PC-9 (cell line): Measurements from ENCODE around the gene PI4K2B. TPM values are rescaled to one million over a fixed set of nuclear protein-coding genes. Genes with fewer than 3 reads are reported as not detected.

ENCODE experiments used
- BruUV-seq: library from RNA; stranded (reverse); fragments of 400-500 nt; replicated peaks from 2 replicates; lab custom pipeline; 2021; lab: Mats Ljungman, UMichigan
- CTCF ChIA-PET: fragments of 300-600 bp; sonication (Branson Sonifier 250); formaldehyde crosslinking; loops from one replicate; lab custom pipeline; 2022; ENCODE audit warnings: antibody characterized with exemption; lab: Charles Lee
- POLR2A ChIA-PET: fragments of 300-600 bp; sonication (Branson Sonifier 250); formaldehyde crosslinking; loops from one replicate; lab custom pipeline; 2022; ENCODE audit warnings: antibody characterized with exemption; ENCODE audit not compliant: unreplicated experiment; lab: Charles Lee
- DNase-seq, 2 experiments: peaks; one replicate each; pipeline versions ENCODE4 v3.0.0 to v3.0.0-alpha.2; 2015 to 2022; ENCODE audit warnings: mixed read lengths in 1 of 2
- H2AFZ ChIP-seq: fragments of 200-600 bp; sonication (generic); 2 replicates; pipeline ENCODE4 v1.8.1; 2017; ENCODE audit warnings: antibody characterized with exemption
- H3F3A ChIP-seq: fragments of 200-600 bp; sonication (generic); 2 replicates; pipeline ENCODE4 v1.8.1; 2017; ENCODE audit warnings: antibody characterized with exemption, mild to moderate bottlenecking, low read depth; ENCODE audit not compliant: insufficient read depth
- H3K27ac ChIP-seq: fragments of 200-600 bp; sonication (generic); 2 replicates; pipeline ENCODE4 v1.6.1; 2016; ENCODE audit warnings: mixed run types
- H3K27me3 ChIP-seq: fragments of 200-600 bp; sonication (generic); 2 replicates; pipeline ENCODE4 v1.6.1; 2016; ENCODE audit warnings: low read depth, mixed run types; ENCODE audit not compliant: insufficient read depth
- H3K36me3 ChIP-seq: fragments of 200-600 bp; sonication (generic); 2 replicates; pipeline ENCODE4 v1.6.1; 2016; ENCODE audit warnings: low read depth, mixed run types
- H3K4me1 ChIP-seq: fragments of 200-600 bp; sonication (generic); replicated peaks from 2 replicates; pipeline ENCODE4 v1.6.1; 2016; ENCODE audit warnings: mixed run types; ENCODE audit not compliant: insufficient read depth
- H3K4me2 ChIP-seq: fragments of 200-600 bp; sonication (generic); 2 replicates; pipeline ENCODE4 v1.6.1; 2017; ENCODE audit warnings: mixed run types
- H3K4me3 ChIP-seq: fragments of 200-600 bp; sonication (generic); 2 replicates; pipeline ENCODE4 v1.6.1; 2016; ENCODE audit warnings: mixed run types
- H3K79me2 ChIP-seq: fragments of 200-600 bp; sonication (generic); 2 replicates; pipeline ENCODE4 v1.6.1; 2017; ENCODE audit warnings: low read depth, mixed run types
- H3K9me2 ChIP-seq: fragments of 200-600 bp; sonication (generic); 2 replicates; pipeline ENCODE4 v1.8.1; 2017; ENCODE audit warnings: mild to moderate bottlenecking; ENCODE audit not compliant: insufficient read depth
- H3K9me3 ChIP-seq: fragments of 200-600 bp; sonication (generic); 2 replicates; pipeline ENCODE4 v1.8.1; 2016; ENCODE audit warnings: low read depth; ENCODE audit not compliant: insufficient read depth
- H4K20me1 ChIP-seq: fragments of 200-600 bp; sonication (generic); 2 replicates; pipeline ENCODE4 v1.8.1; 2017; ENCODE audit not compliant: insufficient read depth
- CTCF ChIP-seq: fragments of 200-600 bp; sonication (generic); conservative IDR thresholded peaks from 2 replicates; pipeline ENCODE4 v1.6.1; 2017; ENCODE audit warnings: mixed run types, antibody characterized with exemption, mild to moderate bottlenecking, moderate library complexity
- EZH2 ChIP-seq: fragments of 200-600 bp; sonication (generic); IDR thresholded peaks from 2 replicates; pipeline ENCODE4 v1.8.0; 2017; ENCODE audit warnings: antibody characterized with exemption, low read depth
- intact Hi-C: fragments of 100-400 bp; cut with micrococcal nuclease; formaldehyde crosslinking; loops from one replicate; pipeline ENCODE4 v1.10.0; 2022; ENCODE audit not compliant: unreplicated experiment
- total RNA-seq: library from RNA; stranded (reverse); gene quantifications from 2 replicates; pipeline ENCODE4 v1.2.3, GENCODE V29; 2021

The PI4K2B gene
- total RNA-seq, 1 experiment from 2014 or later, result 19.3 TPM

GRCh38 chr4:25229804-25230203 lies 4.0 kb upstream of the PI4K2B start:
- H3K4me2 ChIP-seq, result no peak overlapping the region
- no peaks in the 10 kb centered on the region for H3K27me3 ChIP-seq
- no peak for DNase-seq
- ChIA-PET CTCF (no interaction called here), POLR2A (no interaction called here)
- no peaks in the 10 kb centered on the region; the same call in 1 of the 2 replicates for H3K9me3 ChIP-seq
- H3K4me1 ChIP-seq, result no peaks in the 10 kb centered on the region
- no peaks in the 10 kb centered on the region for H3K9me2 ChIP-seq
- H2AFZ ChIP-seq, result no peak overlapping the region
- H3K27ac ChIP-seq, result no peak overlapping the region
- H4K20me1 ChIP-seq, result no peaks in the 10 kb centered on the region
- TF ChIP-seq EZH2 (no peak), CTCF (no peak)
- intact Hi-C loops, result loop anchor here (5.0 kb wide), 1 partner anchor 137 kb away; no protein-coding TSS in a partner anchor
- BruUV-seq, result no TSS peak
- H3F3A ChIP-seq, result peaks cover 4% of the 10 kb centered on the region; the same call in 1 of the 2 replicates
- H3K36me3 ChIP-seq, result no peaks in the 10 kb centered on the region
- H3K4me3 ChIP-seq, result no peak overlapping the region
- H3K79me2 ChIP-seq, result no peaks in the 10 kb centered on the region

DNA sequence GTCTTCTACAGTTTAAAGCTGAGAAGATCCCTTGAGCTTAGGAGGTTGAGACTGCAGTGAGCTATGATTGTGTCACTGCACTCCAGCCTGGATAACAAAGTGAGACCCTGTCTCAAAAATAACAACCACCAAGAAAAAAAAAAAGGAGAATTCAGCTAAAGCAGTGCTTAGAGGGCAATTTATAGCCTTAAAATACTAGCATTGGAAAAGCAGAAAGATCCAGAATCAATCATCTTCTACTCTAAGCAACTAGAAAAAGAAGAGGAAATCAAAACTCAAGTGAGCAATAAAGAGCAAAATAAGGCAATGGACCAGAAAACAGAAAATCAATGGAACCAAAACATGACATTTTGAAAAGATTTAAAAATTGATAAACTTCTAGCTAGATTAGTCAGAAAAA lies 639 bp upstream of the PI4K2B start:
- Histone ChIP-seq H3F3A (peaks cover 4% of the 10 kb centered on the region; the same call in 1 of the 2 replicates), H3K27ac (no peak overlapping the region), H3K27me3 (no peaks in the 10 kb centered on the region), H3K4me1 (peaks cover 5% of the 10 kb centered on the region), H3K9me3 (no peaks in the 10 kb centered on the region), H3K9me2 (no peaks in the 10 kb centered on the region), H3K4me3 (peak overlapping the region; percentile 78), H3K79me2 (peaks cover 31% of the 10 kb centered on the region), H3K36me3 (no peaks in the 10 kb centered on the region), H4K20me1 (no peaks in the 10 kb centered on the region), H2AFZ (peak overlapping the region; percentile 74), H3K4me2 (peak overlapping the region; percentile 73)
- CTCF ChIA-PET, result interaction anchor here (0.5 to 2.2 kb wide), 2 partner anchors 79 to 112 kb away, joined by 4 to 12 read pairs; partner anchors contain the start of gene ZCCHC4
- no TSS peak for BruUV-seq
- TF ChIP-seq EZH2, result no peak
- no peak for TF ChIP-seq CTCF
- intact Hi-C loops, result loop anchor here (5.0 kb wide), 1 partner anchor 134 kb away; no protein-coding TSS in a partner anchor
- POLR2A ChIA-PET, result interaction anchor here (0.5 to 1.0 kb wide), 4 partner anchors 72 to 760 kb away, joined by 4 to 12 read pairs (median 8); partner anchors contain the start of genes SEPSECS and ZCCHC4
- DNase-seq, result no peak

- BruUV-seq, result TSS peak; percentile 41
- POLR2A ChIA-PET, result interaction anchor here (0.6 to 0.7 kb wide), 2 partner anchors 264 to 464 kb away, joined by 4 read pairs; no protein-coding TSS in a partner anchor
- peaks cover 31% of the 10 kb centered on the region for H3K79me2 ChIP-seq
- CTCF ChIA-PET, result interaction anchor here (0.6 to 2.2 kb wide), 3 partner anchors 11 to 78 kb away, joined by 11 to 13 read pairs (median 12); partner anchors contain the start of gene ZCCHC4
- H3K27ac ChIP-seq, result peak overlapping the region; percentile 26
- peaks cover 4% of the 10 kb centered on the region; the same call in 1 of the 2 replicates for H3F3A ChIP-seq
- peak; percentile 46 to 72 for DNase-seq
- peaks cover 6% of the 10 kb centered on the region for H3K4me1 ChIP-seq
- no peaks in the 10 kb centered on the region for H3K9me3 ChIP-seq
- TF ChIP-seq CTCF (peak; percentile 69), EZH2 (no peak)
- peak overlapping the region; percentile 83 for H3K4me2 ChIP-seq
- no peaks in the 10 kb centered on the region for H3K27me3 ChIP-seq
- no peaks in the 10 kb centered on the region for H3K36me3 ChIP-seq
- peak overlapping the region; percentile 78 for H3K4me3 ChIP-seq
- H4K20me1 ChIP-seq, result no peaks in the 10 kb centered on the region
- intact Hi-C loops, result loop anchor here (1.0 to 5.0 kb wide), 3 partner anchors 74 to 133 kb away; partner anchors contain the start of genes SEPSECS and ZCCHC4
- H3K9me2 ChIP-seq, result no peaks in the 10 kb centered on the region
- H2AFZ ChIP-seq, result peak overlapping the region; percentile 88
Observed at GRCh38 chr4:25234390-25235370, 847 bp downstream of the PI4K2B start.
